Stimulated activated memory B cell treated with anti-CD40 and anti-IgM and Interleukin-4, amounts not matched to agents 10 μg/mL and 1 μg/mL and 100 μg/mL, for 72 hours (primary cell): ENCODE results near the gene CYP39A1.

Experiments used
- ATAC-seq: fragments of 150-1000 bp; cut with Tn5 transposase; 2 replicates; pipeline ENCODE4 v1.10.0; 2021
- H3K27ac Mint-ChIP-seq: one replicate; pipeline ENCODE4 v1.8.0; 2022; ENCODE audit warnings: mild to moderate bottlenecking, mixed read lengths
- H3K27me3 Mint-ChIP-seq: one replicate; pipeline ENCODE4 v1.8.0; 2022; ENCODE audit warnings: mixed read lengths
- H3K36me3 Mint-ChIP-seq: one replicate; pipeline ENCODE4 v1.8.0; 2022; ENCODE audit warnings: mixed read lengths
- H3K4me1 Mint-ChIP-seq: one replicate; pipeline ENCODE4 v1.8.0; 2022; ENCODE audit warnings: mixed read lengths
- H3K4me3 Mint-ChIP-seq: one replicate; pipeline ENCODE4 v1.8.0; 2022; ENCODE audit warnings: mild to moderate bottlenecking, moderate library complexity, mixed read lengths
- H3K9me3 Mint-ChIP-seq: one replicate; pipeline ENCODE4 v1.8.0; 2022; ENCODE audit warnings: mixed read lengths

The CYP39A1 gene

GRCh38 chr6:46652603-46653438 lies at the start of gene CYP39A1, which contains the start of gene SLC25A27:
CYP39A1 (minus strand) TSS chr6:46652818; CDS start chr6:46652582, 236 bp downstream.
SLC25A27 (plus strand) TSS chr6:46652975; CDS start chr6:46653193, 218 bp downstream.
- Mint-ChIP-seq H3K9me3 (no peaks in the 10 kb centered on the region), H3K27ac (no peak within 1 kb of the TSS), H3K27me3 (peaks cover 64% of the 10 kb centered on the region), H3K36me3 (no peaks in the 10 kb centered on the region), H3K4me1 (peaks cover 16% of the 10 kb centered on the region), H3K4me3 (peak within 1 kb of the TSS; percentile 87)
- ATAC-seq: peak; percentile 100

GRCh38 chr6:46699970-46700369 lies 47.4 kb upstream of the CYP39A1 start:
- H3K4me1 Mint-ChIP-seq: no peaks in the 10 kb centered on the region
- H3K27me3 Mint-ChIP-seq: peaks cover 33% of the 10 kb centered on the region
- no peak overlapping the region for H3K4me3 Mint-ChIP-seq
- no peaks in the 10 kb centered on the region for H3K9me3 Mint-ChIP-seq
- H3K36me3 Mint-ChIP-seq: no peaks in the 10 kb centered on the region
- no peak for ATAC-seq
- H3K27ac Mint-ChIP-seq: no peak overlapping the region

GRCh38 chr6:46690911-46691451 lies 38.4 kb upstream of the CYP39A1 start:
- no peaks in the 10 kb centered on the region for H3K9me3 Mint-ChIP-seq
- no peak for ATAC-seq

GRCh38 chr6:46690141-46690755 lies 37.6 kb upstream of the CYP39A1 start:
- H3K4me3 Mint-ChIP-seq: no peak overlapping the region
- no peaks in the 10 kb centered on the region for H3K9me3 Mint-ChIP-seq
- H3K4me1 Mint-ChIP-seq: no peaks in the 10 kb centered on the region
- H3K27ac Mint-ChIP-seq: no peak overlapping the region
- H3K36me3 Mint-ChIP-seq: no peaks in the 10 kb centered on the region
- ATAC-seq: no peak
- peaks cover 14% of the 10 kb centered on the region for H3K27me3 Mint-ChIP-seq

More at GRCh38 chr6:46690911-46691451, 38.4 kb upstream of the CYP39A1 start:
- no peaks in the 10 kb centered on the region for H3K4me1 Mint-ChIP-seq
- H3K36me3 Mint-ChIP-seq: no peaks in the 10 kb centered on the region
- no peak overlapping the region for H3K27ac Mint-ChIP-seq
- H3K4me3 Mint-ChIP-seq: no peak overlapping the region
- H3K27me3 Mint-ChIP-seq: peaks cover 14% of the 10 kb centered on the region

GRCh38 chr6:46689657-46690056 lies 37.0 kb upstream of the CYP39A1 start:
- no peak for ATAC-seq
- no peaks in the 10 kb centered on the region for H3K4me1 Mint-ChIP-seq
- H3K27me3 Mint-ChIP-seq: peaks cover 14% of the 10 kb centered on the region
- H3K27ac Mint-ChIP-seq: no peak overlapping the region
- no peaks in the 10 kb centered on the region for H3K36me3 Mint-ChIP-seq
- no peaks in the 10 kb centered on the region for H3K9me3 Mint-ChIP-seq
- no peak overlapping the region for H3K4me3 Mint-ChIP-seq

- no peaks in the 10 kb centered on the region for H3K4me1 Mint-ChIP-seq
- H3K9me3 Mint-ChIP-seq: no peaks in the 10 kb centered on the region
- no peak for ATAC-seq
- no peak overlapping the region for H3K27ac Mint-ChIP-seq
- no peak overlapping the region for H3K4me3 Mint-ChIP-seq
- H3K36me3 Mint-ChIP-seq: no peaks in the 10 kb centered on the region
- H3K27me3 Mint-ChIP-seq: peaks cover 11% of the 10 kb centered on the region
These were observed 36.3 kb upstream of the CYP39A1 start for GRCh38 chr6:46688966-46689335.

GRCh38 chr6:46688117-46688965 lies 35.7 kb upstream of the CYP39A1 start:
- no peaks in the 10 kb centered on the region for H3K4me1 Mint-ChIP-seq
- H3K27ac Mint-ChIP-seq: no peak overlapping the region
- H3K27me3 Mint-ChIP-seq: peaks cover 5% of the 10 kb centered on the region
- H3K4me3 Mint-ChIP-seq: no peak overlapping the region
- no peaks in the 10 kb centered on the region for H3K9me3 Mint-ChIP-seq
- no peaks in the 10 kb centered on the region for H3K36me3 Mint-ChIP-seq
- no peak for ATAC-seq

GRCh38 chr6:46687619-46688097 lies 35.0 kb upstream of the CYP39A1 start, which contains the start of gene TDRD6:
TDRD6 (plus strand) TSS chr6:46687885; CDS start chr6:46688129, 244 bp downstream.
- no peak within 1 kb of the TSS for H3K27ac Mint-ChIP-seq
- H3K4me1 Mint-ChIP-seq: no peaks in the 10 kb centered on the region
- no peak for ATAC-seq
- H3K4me3 Mint-ChIP-seq: no peak within 1 kb of the TSS
- no peaks in the 10 kb centered on the region for H3K36me3 Mint-ChIP-seq
- no peaks in the 10 kb centered on the region for H3K27me3 Mint-ChIP-seq
- no peaks in the 10 kb centered on the region for H3K9me3 Mint-ChIP-seq

GRCh38 chr6:46684771-46685170 lies 32.2 kb upstream of the CYP39A1 start:
- Mint-ChIP-seq H3K36me3 (no peaks in the 10 kb centered on the region), H3K27me3 (peaks cover 8% of the 10 kb centered on the region), H3K4me1 (no peaks in the 10 kb centered on the region), H3K9me3 (no peaks in the 10 kb centered on the region), H3K4me3 (no peak overlapping the region), H3K27ac (no peak overlapping the region)
- no peak for ATAC-seq

GRCh38 chr6:46677314-46677654 lies 24.7 kb upstream of the CYP39A1 start:
- Mint-ChIP-seq H3K9me3 (no peaks in the 10 kb centered on the region), H3K27ac (no peak overlapping the region), H3K4me1 (no peaks in the 10 kb centered on the region), H3K36me3 (no peaks in the 10 kb centered on the region), H3K4me3 (no peak overlapping the region), H3K27me3 (peaks cover 8% of the 10 kb centered on the region)
- ATAC-seq: peak; percentile 64

- peaks cover 8% of the 10 kb centered on the region for H3K27me3 Mint-ChIP-seq
- H3K4me1 Mint-ChIP-seq: no peaks in the 10 kb centered on the region
- H3K4me3 Mint-ChIP-seq: no peak overlapping the region
- no peaks in the 10 kb centered on the region for H3K9me3 Mint-ChIP-seq
- ATAC-seq: no peak
- no peak overlapping the region for H3K27ac Mint-ChIP-seq
- no peaks in the 10 kb centered on the region for H3K36me3 Mint-ChIP-seq
These were observed 24.1 kb upstream of the CYP39A1 start for GRCh38 chr6:46676604-46677313.

- Mint-ChIP-seq H3K9me3 (no peaks in the 10 kb centered on the region), H3K4me3 (no peak overlapping the region), H3K4me1 (no peaks in the 10 kb centered on the region), H3K36me3 (no peaks in the 10 kb centered on the region), H3K27ac (no peak overlapping the region), H3K27me3 (no peaks in the 10 kb centered on the region)
- no peak for ATAC-seq
These were observed 21.8 kb upstream of the CYP39A1 start for GRCh38 chr6:46674410-46674809.

GRCh38 chr6:46667377-46667776 lies 14.8 kb upstream of the CYP39A1 start:
- Mint-ChIP-seq H3K9me3 (no peaks in the 10 kb centered on the region), H3K36me3 (no peaks in the 10 kb centered on the region), H3K27ac (no peak overlapping the region), H3K4me3 (no peak overlapping the region), H3K27me3 (no peaks in the 10 kb centered on the region), H3K4me1 (no peaks in the 10 kb centered on the region)
- no peak for ATAC-seq

GRCh38 chr6:46661483-46661882 lies 8.9 kb upstream of the CYP39A1 start:
- no peaks in the 10 kb centered on the region for H3K27me3 Mint-ChIP-seq

More at GRCh38 chr6:46661483-46661882, 8.9 kb upstream of the CYP39A1 start:
- ATAC-seq: no peak
- Mint-ChIP-seq H3K36me3 (no peaks in the 10 kb centered on the region), H3K27ac (no peak overlapping the region), H3K4me3 (no peak overlapping the region), H3K4me1 (no peaks in the 10 kb centered on the region), H3K9me3 (no peaks in the 10 kb centered on the region)
